RPMI8226 (cell line): ENCODE measurements around the gene RHOBTB3.
A peak's percentile ranks its signal among the peaks of the same experiment; 100 is the strongest.
"Not testable (repeated sequence)": the region's sequence is repeated elsewhere in the genome, so short reads cannot be mapped to it uniquely, and the experiment has no call there.

Experiments
- DNase-seq: peaks from one replicate; pipeline ENCODE4 v3.0.0-alpha.2; 2015

RHOBTB3 gene

DNA sequence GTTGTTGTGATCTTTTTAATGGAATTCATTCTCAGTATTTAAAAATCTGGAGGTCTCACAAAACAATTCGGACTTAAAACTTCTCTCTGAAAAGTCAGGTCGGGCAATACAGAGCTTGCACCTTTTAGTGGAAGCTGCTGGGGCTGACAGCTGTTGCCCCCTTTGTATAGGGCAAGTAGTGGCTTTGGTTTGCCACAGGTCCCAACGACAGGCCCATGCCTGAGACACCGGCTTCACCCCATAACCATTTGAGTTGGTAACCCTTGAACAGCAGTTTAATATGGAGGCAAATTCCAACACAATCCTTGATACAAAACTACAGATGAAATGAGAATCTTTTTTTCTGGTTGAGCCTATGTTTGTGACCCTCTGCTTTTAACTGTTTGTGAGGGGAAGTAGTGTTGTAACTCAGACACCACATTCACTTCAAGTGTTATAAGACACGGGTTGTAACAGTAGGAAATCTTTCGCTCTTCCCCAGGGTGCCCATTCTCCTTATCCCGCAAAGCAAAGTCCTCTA lies 92.1 kb downstream of the RHOBTB3 start:
- DNase-seq: no peak

DNA sequence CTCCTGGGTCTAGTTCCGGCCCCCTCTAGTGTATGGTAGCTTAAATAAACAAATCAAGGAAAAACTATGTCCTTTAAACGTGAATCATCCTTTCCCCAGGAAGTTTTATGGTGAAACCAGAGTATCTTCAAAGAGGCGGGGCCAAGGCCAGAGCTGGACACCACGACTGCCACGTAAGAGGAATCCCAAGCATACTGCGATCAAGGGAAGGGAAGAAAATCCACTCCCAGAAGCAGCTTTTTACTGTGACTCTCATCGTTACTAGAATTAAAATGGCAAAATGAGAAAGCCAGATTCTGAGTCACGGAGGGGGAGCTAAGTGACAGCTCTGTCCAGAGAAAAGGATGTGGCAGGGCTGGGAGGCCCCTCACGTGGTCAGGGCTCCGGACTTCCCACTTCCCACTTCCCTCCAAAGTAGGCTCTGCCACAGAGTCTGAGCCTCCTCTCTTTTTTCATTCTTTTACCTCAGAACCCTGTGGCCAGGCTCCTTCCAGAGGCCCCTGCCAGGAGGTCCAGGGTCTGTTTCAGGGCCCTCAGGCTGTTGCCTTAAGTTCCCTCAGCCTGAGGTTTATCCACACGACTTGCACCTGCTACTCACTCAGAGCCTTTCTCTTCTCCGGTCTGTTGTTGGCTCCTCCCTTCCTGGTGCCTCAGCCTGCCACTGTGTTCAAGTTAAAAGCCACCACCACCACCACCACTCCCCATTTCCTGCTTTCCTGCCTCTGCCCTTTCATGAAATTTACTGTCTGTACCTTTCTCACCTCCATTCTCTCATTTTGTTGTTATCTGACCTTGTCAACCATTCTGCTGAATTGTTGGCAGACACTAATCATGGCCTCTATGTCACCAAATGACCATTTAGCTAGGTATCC lies 92.8 kb downstream of the RHOBTB3 start:
- peak; percentile 90 for DNase-seq

DNA sequence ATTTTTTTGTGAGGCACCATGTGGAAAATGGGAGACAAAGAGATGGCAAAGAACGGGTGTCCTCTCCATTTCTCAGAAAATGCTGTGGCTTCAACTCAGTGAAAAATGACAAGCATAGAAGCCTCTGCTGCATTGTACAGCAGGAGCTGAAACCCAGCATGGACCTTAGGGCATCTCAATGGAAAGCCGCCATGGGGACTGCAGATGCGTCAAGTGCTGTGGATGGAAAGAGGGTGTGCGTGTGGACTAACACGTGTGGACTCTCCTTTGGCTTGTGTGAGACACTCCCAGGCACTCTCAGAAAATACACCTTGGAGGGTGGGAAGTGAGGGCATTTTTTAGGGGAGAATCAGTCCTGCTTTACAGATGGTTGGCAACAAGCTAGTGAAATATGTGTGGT lies 93.6 kb downstream of the RHOBTB3 start:
- peak; percentile 25 for DNase-seq

DNA sequence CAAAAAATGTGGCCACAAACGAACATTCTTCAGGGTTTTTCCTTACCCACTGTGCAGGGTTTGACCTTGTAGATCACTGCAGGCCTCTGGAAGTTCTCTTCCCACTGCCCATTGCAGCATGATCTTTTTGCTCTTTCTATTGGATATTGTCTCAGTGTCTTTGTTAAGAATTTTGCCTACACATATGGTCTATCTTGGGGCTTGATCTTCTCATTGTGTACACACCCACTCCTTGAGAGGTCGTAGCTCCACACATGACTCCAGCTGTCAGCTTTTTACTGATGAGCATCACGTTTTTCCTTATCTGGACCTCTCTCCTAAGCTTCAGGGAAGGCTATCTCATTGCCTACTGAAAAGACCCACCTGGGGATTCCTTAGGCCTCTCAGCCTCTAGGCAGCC lies 94.4 kb downstream of the RHOBTB3 start:
- DNase-seq: no peak

DNA sequence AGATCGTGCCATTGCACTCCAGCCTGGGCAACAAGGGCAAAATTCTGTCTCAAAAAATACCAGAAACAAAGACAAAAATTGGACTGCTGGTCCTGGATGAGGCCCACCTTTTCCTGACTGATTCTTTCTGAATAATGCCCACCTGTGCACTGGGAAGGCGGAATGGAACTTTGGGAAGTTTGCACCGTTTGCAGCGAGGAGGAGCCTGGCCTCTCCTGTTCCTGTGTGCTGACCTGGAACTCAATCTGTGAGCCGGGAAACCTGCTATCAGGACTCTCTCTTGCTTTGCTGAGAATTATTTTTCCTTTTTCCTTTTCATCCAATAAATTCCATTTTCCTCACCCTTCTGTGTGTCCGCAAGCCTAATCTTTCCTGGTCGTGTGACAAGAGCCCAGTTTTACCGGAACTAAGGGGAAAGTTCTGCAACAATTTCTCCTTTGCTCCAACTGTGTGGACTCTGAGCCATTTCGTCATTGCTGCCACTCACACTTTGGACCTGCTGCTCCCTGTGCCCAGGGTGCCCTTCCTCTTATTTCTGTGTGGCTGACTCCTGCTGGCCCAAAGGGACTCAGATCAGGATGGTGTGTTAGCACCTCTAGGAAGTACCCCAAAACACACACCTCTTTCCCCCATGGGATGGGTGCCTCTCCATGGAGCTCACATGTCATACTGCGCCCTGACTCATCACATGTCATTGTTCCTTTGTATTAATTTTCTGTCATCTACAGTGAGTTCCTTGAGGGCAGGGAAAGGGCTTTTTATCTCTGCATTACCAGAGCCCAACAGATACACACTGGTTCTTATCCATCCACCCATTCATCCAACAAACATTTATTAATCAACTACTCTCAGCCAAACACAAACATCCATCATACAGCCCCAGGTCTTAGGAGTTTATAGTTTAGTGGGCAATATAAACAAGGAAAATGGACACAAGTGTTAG lies 96.1 kb downstream of the RHOBTB3 start:
- DNase-seq: no peak

DNA sequence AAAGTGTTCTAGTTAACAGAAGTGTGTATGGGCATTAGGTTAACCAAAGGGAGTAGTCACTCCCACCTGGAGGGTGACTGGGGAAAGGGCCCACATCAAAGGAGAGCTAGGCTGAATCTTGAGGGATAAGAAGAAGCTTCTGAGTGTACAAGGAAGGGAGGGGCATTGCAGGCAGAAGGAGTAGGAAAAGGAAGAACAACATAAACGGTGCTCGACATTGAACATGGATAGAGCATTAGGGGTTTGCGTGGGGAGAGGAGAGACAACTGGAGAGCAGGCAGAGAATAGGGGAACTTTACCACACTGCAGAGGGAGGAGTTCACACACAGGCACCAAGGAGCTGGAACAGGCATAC lies 96.7 kb downstream of the RHOBTB3 start:
- DNase-seq: no peak

DNA sequence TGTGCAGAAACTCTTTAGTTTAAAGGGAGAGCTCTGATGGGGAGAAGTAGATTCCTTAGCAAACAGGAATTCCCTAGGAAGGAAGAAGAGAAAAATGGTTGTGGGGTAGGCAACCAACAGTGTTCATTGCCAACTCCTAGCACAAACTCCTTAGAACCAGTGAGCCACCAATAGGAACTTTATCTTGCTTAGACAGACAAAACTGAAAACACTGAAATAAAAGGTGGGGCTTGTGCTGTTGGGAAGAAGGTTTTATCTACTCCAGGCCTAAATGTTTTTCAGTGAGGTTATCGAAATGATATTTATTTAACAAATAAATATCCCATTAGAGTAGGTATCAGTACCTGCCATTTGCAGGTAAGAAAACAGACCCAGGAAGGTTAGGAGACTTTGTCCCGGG lies 99.1 kb downstream of the RHOBTB3 start:
- no peak for DNase-seq

DNA sequence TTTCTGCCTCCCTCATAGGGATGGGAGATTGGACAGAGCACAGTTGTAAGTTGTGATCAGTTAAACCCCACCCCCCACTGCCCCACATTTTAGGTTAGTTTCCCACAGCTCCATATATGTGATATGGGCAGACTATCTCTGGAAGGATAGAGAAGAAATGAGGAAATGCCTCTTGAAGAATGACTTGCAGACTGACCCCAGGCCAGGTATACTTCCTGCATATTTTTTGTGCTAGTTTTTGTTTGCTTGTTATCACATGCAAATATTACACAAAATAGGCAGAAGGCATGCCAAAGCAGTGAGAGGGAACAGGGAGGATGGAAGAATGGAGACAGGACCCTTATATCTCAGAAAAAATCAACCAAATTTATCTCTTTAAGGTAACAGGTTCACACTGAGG lies 101.5 kb downstream of the RHOBTB3 start:
- no peak for DNase-seq

DNA sequence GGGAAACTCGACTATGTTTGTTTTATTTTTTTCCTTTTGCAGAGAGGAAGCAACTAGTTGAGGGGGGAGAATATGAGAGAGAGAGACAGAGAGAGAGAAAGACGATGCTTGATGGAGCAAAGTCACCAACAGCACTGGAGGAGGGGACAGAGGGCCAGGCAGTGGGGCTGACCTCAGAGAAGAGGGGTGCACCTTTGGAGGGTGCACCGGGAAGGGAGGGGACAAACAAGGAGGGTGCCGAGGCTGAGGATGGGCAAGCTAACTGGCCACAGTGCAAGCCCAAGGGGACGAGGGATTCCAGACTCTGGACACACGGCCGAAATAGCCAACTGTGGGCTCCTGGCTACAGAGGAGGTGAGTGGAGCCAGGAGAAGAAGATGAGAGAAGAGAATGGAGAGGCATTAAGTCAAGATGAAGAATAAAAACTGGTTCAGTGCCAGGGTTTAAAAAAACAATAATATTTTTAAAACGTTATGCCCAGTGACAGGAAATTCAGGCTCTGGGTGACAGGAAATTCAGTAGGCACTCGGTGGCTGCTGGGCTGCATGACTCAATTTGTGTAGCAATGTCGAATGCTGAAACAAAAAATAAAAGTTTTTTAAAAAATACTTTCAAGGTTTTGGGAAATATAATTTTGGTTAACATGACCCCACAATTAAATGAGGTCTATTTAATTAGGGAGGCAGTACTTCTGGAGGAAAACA lies 104.7 kb downstream of the RHOBTB3 start:
- DNase-seq: peak; percentile 26

DNA sequence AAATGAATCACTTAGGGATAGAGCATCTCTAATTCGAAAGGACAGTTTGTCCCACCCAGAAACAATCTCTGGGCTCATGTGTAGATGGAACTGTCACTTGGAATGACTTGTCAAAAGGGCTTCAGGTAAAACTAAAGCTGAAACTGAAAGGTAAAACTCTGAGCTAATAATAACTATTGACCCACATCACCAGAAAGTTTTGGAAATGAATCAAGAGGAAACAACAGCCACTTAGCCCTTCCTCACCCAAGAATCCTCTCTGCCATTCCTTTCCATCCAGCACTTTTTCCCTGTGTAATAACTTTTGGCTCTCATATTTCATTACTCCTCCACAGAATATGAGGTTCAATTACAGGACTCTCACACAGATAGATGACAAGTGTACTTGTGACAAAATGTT lies 105.4 kb downstream of the RHOBTB3 start:
- DNase-seq: peak; percentile 40

DNA sequence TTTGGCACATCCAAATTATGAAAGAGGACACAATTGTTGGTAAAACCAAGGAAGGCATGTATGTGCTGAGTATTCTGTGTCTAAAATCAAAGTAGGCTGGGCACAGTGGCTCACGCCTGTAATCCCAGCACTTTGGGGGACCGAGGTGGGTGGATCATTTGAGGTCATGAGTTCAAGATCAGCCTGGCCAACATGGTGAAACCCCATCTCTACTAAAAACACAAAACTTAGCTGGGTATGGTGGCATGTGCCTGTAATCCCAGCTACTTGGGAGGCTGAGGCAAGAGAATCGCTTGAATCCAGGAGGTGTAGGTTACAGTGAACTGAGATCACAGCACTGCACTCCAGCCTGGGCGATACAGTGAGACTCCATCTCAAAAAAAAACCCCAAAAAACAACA lies 105.8 kb downstream of the RHOBTB3 start:
- DNase-seq: not testable (repeated sequence)

DNA sequence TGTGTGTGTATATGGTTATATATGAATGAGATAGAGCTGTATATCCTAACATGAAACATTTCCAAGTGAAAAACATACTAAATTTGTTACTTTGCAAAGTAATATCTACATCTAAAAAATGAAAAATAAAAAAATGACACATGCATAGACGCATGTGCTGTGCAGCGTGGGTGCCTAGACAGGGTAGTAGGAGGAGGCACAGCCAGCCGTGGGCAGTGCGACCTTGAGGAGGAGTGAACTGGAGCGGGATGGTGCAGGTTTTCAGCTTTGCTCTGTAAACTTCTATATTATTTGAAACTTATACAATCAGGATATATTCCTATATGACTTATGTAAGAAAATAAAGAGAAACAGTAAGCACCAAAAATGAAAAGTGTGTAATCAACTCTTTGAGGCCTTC lies 106.4 kb downstream of the RHOBTB3 start:
- no peak for DNase-seq

DNA sequence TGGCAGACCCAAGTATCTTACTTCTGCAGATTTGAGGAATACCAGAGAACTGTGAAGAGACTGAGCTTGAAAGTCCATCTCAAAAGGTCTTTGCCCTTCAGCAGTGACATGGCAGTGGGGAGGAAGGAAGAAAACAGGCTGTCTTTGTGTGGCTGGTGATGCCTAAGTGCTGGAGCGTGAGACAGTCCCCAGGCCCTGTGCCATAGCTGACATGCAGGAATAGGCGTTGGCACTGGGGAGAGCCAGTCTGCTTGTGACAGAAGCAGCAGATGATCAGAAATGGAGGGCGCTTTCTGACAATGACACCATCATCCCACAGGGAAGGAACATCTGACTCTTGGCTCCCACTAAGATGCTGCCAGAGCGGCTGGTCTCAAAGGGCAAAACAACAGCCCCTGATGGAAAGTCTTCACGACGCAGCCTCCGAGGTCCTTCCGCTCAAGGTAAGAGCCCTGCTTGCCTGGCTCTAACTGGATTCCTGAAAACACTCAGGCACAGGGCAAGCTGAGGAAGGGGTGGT lies 106.9 kb downstream of the RHOBTB3 start:
- no peak for DNase-seq

DNA sequence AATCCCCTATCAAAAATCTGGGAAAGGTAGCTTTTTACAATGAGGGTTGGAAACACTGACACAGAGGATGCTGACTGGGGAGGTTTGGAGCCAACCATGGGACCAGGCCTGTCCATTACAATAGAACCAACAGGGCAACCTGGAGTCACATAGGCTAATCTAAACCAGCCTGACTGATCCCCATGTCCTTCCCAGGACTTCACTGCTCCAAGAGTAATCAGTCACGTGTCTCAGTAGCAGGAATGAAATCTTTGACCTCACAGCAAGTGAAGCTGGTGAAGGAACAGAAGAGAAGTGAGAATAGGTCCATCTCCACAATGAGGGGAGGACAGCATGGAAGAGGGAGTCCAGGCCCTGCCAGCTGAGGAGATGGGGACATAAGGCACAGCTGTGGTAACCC lies 107.4 kb downstream of the RHOBTB3 start:
- DNase-seq: no peak

DNA sequence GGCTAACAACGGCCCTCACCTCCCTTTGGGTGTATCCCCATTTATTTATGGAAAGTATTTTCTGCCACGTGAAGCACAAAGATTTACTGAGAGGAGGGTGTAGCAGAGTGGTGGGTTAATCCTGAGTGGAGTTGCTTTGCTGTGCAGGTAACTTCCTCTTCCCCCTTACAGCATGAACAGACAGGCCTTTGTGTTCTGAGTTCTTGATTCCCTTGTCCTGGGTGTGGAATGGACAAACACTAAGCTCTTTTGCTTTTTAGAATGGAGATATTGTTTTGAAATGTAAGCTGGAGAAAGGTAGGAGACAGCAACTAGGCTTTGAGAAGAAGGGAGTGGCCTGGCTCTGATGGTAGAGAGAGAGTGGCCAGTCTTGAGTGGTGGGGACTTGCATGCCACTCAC lies 108.5 kb downstream of the RHOBTB3 start:
- no peak for DNase-seq

DNA sequence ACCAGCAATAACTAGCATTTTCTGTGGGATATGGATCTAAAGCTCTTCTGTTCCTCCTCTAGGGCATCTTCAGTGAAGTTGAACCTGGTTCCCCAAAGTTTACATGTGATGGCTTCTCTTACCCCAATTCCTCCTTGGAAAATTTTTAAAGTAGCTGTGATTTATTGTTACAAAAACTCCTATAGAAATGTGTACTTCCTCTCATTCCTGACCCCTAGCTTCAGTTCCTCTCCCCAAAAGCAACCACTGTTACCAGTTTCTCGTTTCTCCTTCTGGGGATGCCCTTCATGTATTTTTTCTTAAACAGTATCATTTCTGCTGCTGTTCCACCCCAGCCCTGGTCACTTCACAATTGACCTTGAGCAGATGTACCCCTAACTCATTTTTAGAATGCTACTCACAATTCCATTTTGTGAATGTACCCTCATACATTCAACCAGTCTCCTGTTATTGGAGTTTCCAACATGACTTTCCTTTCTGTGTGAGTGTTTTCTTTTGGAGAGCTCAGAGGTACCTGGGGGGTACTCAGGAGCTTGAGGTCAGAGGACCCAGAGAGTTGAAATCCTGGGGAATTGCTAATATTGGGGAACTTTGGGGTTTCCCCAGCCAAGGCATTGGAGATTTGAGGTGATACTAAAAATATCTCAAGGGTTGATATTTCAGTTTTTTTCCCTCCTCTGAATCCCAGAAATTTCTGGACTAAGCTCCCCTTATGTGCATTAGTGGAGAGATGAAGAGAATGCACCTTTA lies 110.0 kb downstream of the RHOBTB3 start:
- no peak for DNase-seq

DNA sequence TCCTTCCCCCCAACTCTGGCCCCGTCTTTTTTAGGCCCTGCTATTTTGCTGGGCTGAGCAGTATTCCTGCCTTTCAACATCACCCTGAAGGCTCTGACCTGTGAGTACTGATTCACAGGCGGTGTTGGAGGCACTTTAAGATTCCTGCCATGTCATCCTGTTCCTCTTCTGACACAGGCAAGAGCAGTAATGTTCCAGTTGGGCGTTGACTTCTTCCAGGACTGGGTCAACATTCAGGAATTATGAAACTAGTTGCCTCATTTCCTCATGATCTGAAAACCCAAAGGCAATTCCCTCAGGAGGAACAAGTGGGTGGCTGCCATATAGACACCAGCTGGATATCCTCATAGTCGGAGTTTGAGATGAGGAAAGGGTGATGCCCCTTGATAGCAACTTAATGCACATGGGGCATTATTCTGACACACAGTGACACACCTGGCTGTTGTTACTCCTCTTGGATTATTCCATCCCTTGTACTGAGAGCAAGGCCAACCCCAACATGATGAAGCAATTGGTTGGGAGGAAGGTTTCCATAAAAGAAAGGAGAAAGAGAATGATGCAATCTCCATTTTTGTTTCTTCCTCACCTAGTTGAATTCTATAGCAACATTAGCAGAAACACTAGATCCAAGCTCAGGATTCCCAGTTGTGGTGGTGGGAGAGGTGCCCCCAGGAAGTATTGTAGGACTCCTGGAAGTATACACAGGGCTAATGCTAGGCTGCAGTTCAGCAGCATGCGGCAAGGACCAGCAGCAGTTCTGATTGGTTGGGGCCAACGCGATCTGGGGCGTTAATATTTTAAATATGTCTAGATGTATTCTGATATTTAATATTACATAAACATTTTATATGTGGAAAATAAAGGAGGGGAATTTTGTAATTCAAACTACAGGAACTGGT lies 111.0 kb downstream of the RHOBTB3 start:
- DNase-seq: no peak

DNA sequence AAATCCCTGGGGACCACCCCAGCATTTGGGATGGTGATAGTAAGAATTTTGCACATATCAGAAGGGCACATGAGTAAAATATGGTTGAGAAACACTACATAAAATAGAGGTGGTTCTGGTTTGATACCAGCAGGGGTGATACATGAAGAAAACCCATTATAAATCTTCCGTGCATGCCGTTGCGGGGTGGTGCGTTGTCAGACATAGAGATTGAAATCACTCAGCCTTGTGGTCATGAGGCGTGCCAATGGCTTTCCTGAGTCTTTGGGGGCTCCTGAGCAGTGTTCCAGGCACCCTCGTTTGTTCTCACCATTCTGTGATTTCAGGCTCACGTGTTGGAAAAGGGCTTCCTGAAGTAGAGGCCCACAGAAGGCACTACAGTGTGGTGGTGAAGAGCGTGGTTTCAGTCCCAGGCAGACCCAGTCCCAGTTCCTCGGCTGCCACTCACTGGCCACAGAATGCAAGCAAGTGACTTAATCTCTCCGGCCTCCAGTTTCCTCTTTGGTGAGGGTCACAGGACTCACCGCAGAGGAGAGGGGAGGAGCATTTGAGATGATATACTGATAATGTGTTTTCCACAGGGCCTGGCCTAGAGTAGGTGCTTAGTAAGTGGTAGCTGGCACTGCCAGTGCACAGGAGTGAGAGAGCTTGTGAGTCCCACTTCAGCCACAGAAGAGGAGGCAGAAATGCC lies 111.9 kb downstream of the RHOBTB3 start:
- DNase-seq: peak; percentile 87

DNA sequence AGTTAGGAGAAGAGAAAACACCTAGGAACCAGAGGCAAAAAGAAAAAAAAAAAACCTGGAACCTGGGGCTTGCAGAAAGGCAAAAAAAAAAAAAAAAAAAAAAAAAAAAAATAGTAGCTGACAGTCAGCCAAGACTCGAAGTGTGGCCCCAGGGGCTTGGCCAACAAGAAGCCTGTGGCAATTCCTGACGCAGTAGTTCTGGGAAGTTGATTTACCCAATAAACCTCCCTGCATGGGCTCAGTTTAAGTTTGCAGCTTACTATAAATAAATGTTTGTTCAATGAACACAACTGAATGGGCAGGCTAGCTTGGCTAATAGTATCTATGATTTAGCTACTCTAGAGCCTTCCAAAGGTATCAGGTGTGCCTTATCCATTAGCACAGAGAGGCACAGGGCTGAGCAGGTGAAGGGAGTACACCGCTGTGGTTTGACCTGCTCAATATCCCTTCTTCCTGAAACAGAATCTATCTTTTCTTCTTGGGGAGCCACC lies 112.6 kb downstream of the RHOBTB3 start:
- no peak for DNase-seq

DNA sequence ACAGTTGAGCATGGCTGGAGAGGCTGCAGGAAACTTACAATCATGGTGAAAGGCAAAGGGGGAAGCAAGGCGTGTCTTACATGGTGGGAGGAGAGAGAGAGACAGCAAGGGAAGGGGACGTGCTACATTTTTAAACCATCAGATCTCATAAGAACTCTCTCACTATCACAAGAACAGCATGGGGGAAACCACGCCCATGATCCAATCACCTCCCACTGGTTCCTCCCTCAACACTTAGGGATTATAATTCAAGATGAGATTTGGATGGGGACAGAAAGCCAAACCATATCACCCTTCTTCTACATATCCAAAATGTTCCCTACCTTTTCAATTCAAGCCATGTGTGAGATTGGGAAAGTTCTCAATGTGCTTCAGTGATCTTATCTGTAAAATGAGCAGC lies 114.3 kb downstream of the RHOBTB3 start:
- DNase-seq: no peak
